ENCODE measurements around the gene SMU1. TPM values are rescaled to one million over a fixed set of nuclear protein-coding genes. Genes with fewer than 3 reads are reported as not detected.
A peak's percentile ranks its signal among the peaks of the same experiment; 100 is the strongest.

The SMU1 gene
- total RNA-seq, 1 experiment from 2014 or later = 14.5 TPM

DNA sequence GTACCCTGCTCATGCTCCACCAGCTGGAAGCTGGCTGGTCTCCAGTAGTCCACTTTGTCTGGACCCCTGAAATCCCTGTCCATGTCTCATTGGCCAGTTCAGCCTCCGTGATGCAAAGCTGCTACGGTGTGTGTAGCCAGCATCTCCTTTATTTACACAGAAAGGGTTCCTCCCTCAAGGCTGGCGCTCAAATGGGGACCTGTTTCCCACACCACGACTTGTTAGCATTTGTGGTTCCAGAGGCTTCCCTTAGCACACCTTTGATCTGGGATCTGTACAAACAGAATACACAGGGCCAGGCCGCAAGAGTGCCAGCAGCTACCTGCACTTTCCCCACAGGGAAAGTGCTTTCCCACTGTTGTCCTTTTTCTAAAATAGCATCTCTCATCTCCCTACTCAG lies 5.7 kb upstream of the SMU1 start:
- no peak overlapping the region for H3K4me2 ChIP-seq

DNA sequence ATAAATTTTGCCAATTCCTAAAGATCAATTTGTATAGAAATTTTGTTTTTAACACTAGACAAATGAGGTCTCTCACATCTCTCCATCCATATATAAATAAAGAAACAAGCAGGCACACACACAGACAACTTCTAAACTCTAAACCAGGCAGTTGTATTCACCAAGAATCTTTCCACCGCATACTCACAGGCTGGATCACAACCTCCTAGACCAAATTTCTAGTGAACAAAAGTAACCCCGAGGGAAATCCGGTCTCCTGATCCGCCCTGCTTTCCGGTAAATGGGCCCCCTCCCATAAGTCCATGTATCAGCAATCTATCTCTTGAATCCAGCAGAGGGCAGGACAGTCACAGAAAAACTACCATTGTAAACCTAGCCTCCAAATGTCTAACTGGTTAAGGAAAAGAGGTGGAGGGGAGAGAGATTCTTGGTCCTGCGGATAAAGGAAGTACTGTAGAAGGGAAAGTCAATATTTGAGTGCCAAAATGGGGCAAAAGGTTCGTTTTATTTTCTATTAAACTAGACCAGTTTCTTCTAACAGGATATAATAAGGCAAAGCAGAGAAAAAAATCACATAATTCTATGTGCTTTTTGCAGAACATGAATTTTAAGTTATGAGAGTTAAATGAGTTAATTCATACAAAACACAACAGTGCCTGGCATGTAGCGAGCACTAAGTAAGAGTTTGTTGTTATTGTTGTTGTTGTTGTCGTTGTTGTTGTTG lies 4.8 kb upstream of the SMU1 start:
- DNase-seq = peak; percentile 49 to 56
- Histone ChIP-seq H3K4me2 (peak overlapping the region; percentile 72), H3K27ac (no peak overlapping the region), H3K9me2 (ENCODE audit: insufficient read depth) (no peaks in the 10 kb centered on the region), H3K4me3 (no peak overlapping the region), H4K20me1 (ENCODE audit: insufficient read depth) (no peaks in the 10 kb centered on the region), H3K9me3 (ENCODE audit: insufficient read depth, low read depth) (no peaks in the 10 kb centered on the region), H2AFZ (peak overlapping the region; percentile 48; the same call in 1 of the 2 replicates), H3K79me2 (ENCODE audit: low read depth) (peaks cover 2% of the 10 kb centered on the region), H3K4me1 (replicated peaks; ENCODE audit: insufficient read depth) (peaks cover 17% of the 10 kb centered on the region), H3K27me3 (ENCODE audit: insufficient read depth, low read depth) (no peaks in the 10 kb centered on the region), H3K36me3 (ENCODE audit: low read depth) (no peaks in the 10 kb centered on the region), H3F3A (ENCODE audit: insufficient read depth, low read depth) (peaks cover 7% of the 10 kb centered on the region; the same call in 1 of the 2 replicates)
- ChIA-PET POLR2A (ENCODE audit: unreplicated experiment) (no interaction called here), CTCF (no interaction called here)
- BruUV-seq (replicated peaks) = no TSS peak
- intact Hi-C loops (cut with micrococcal nuclease; ENCODE audit: unreplicated experiment) = loop anchor here (1.0 to 2.0 kb wide), 3 partner anchors 50 to 144 kb away; no protein-coding TSS in a partner anchor
- TF ChIP-seq, protein P1, sequence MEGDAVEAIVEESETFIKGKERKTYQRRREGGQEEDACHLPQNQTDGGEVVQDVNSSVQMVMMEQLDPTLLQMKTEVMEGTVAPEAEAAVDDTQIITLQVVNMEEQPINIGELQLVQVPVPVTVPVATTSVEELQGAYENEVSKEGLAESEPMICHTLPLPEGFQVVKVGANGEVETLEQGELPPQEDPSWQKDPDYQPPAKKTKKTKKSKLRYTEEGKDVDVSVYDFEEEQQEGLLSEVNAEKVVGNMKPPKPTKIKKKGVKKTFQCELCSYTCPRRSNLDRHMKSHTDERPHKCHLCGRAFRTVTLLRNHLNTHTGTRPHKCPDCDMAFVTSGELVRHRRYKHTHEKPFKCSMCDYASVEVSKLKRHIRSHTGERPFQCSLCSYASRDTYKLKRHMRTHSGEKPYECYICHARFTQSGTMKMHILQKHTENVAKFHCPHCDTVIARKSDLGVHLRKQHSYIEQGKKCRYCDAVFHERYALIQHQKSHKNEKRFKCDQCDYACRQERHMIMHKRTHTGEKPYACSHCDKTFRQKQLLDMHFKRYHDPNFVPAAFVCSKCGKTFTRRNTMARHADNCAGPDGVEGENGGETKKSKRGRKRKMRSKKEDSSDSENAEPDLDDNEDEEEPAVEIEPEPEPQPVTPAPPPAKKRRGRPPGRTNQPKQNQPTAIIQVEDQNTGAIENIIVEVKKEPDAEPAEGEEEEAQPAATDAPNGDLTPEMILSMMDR (conservative IDR thresholded peaks at IDR 0.05) = peak; percentile 77
- TF ChIP-seq EZH2 (IDR thresholded peaks at IDR 0.05; ENCODE audit: low read depth) = no peak

More for the DNA sequence above, 5.7 kb upstream of the SMU1 start:
- POLR2A ChIA-PET (ENCODE audit: unreplicated experiment) = no interaction called here
- CTCF ChIA-PET = no interaction called here
- H4K20me1 ChIP-seq (ENCODE audit: insufficient read depth) = no peaks in the 10 kb centered on the region
- H3K4me3 ChIP-seq = no peak overlapping the region
- no peaks in the 10 kb centered on the region for H3K79me2 ChIP-seq (ENCODE audit: low read depth)
- intact Hi-C loops (cut with micrococcal nuclease; ENCODE audit: unreplicated experiment) = loop anchor here (2.0 kb wide), 1 partner anchor 25 kb away; no protein-coding TSS in a partner anchor
- H3K9me2 ChIP-seq (ENCODE audit: insufficient read depth) = no peaks in the 10 kb centered on the region
- peaks cover 4% of the 10 kb centered on the region; the same call in 1 of the 2 replicates for H3F3A ChIP-seq (ENCODE audit: insufficient read depth, low read depth)
- no peak overlapping the region for H2AFZ ChIP-seq
- H3K27ac ChIP-seq = no peak overlapping the region
- no peaks in the 10 kb centered on the region for H3K36me3 ChIP-seq (ENCODE audit: low read depth)
- H3K9me3 ChIP-seq (ENCODE audit: insufficient read depth, low read depth) = no peaks in the 10 kb centered on the region
- DNase-seq = no peak
- H3K4me1 ChIP-seq (replicated peaks; ENCODE audit: insufficient read depth) = peaks cover 17% of the 10 kb centered on the region
- no TSS peak for BruUV-seq (replicated peaks)
- H3K27me3 ChIP-seq (ENCODE audit: insufficient read depth, low read depth) = no peaks in the 10 kb centered on the region
- TF ChIP-seq, protein P1 (conservative IDR thresholded peaks at IDR 0.05) = no peak
- no peak for TF ChIP-seq EZH2 (IDR thresholded peaks at IDR 0.05; ENCODE audit: low read depth)

GRCh38 chr9:33080534-33080933 lies 4.1 kb upstream of the SMU1 start:
- peaks cover 9% of the 10 kb centered on the region for H3K79me2 ChIP-seq (ENCODE audit: low read depth)
- H3K4me1 ChIP-seq (replicated peaks; ENCODE audit: insufficient read depth) = peaks cover 18% of the 10 kb centered on the region
- DNase-seq = no peak
- BruUV-seq (replicated peaks) = no TSS peak
- H4K20me1 ChIP-seq (ENCODE audit: insufficient read depth) = no peaks in the 10 kb centered on the region
- no peaks in the 10 kb centered on the region for H3K9me3 ChIP-seq (ENCODE audit: insufficient read depth, low read depth)
- H3F3A ChIP-seq (ENCODE audit: insufficient read depth, low read depth) = peaks cover 7% of the 10 kb centered on the region; the same call in 1 of the 2 replicates
- intact Hi-C loops (cut with micrococcal nuclease; ENCODE audit: unreplicated experiment) = loop anchor here (2.0 kb wide), 1 partner anchor 50 kb away; no protein-coding TSS in a partner anchor
- peak overlapping the region; percentile 72 for H3K4me2 ChIP-seq
- POLR2A ChIA-PET (ENCODE audit: unreplicated experiment) = no interaction called here
- no peaks in the 10 kb centered on the region for H3K9me2 ChIP-seq (ENCODE audit: insufficient read depth)
- no peaks in the 10 kb centered on the region for H3K27me3 ChIP-seq (ENCODE audit: insufficient read depth, low read depth)
- no peak overlapping the region for H3K4me3 ChIP-seq
- no peak overlapping the region for H2AFZ ChIP-seq
- TF ChIP-seq, protein P1 (conservative IDR thresholded peaks at IDR 0.05) = no peak
- TF ChIP-seq EZH2 (IDR thresholded peaks at IDR 0.05; ENCODE audit: low read depth) = no peak
- no peaks in the 10 kb centered on the region for H3K36me3 ChIP-seq (ENCODE audit: low read depth)
- no peak overlapping the region for H3K27ac ChIP-seq
- CTCF ChIA-PET = no interaction called here

All from PC-9 (cell line).